HEK293T (cell line): ENCODE results near the gene CCNQ.
"Not testable (repeated sequence)": the region's sequence is repeated elsewhere in the genome, so short reads cannot be mapped to it uniquely, and the experiment has no call there.

ENCODE experiments used
- CTCF ChIA-PET: fragments of 350-600 bp; formaldehyde crosslinking; extraction: SDS; loops from one replicate; lab custom pipeline; 2021; ENCODE audit warnings: antibody characterized with exemption, inconsistent platforms; lab: Yijun Ruan, JAX
- POLR2A ChIA-PET: fragments of 350-600 bp; formaldehyde crosslinking; extraction: SDS; loops from one replicate; lab custom pipeline; 2020; ENCODE audit warnings: antibody characterized with exemption, inconsistent platforms; lab: Yijun Ruan, JAX
- DNase-seq: peaks from one replicate; pipeline ENCODE4 v3.0.0; 2012; ENCODE audit warnings: mixed read lengths; ENCODE audit errors: extremely low spot score
- ARNT ChIP-seq: fragments of 450-650 bp; IDR thresholded peaks from 2 replicates; pipeline ENCODE4 v1.6.1; 2017; ENCODE audit warnings: mild to moderate bottlenecking
- BHLHE40 ChIP-seq: fragments of 450-650 bp; IDR thresholded peaks from 2 replicates; pipeline ENCODE4 v1.6.1; 2016; ENCODE audit warnings: mild to moderate bottlenecking, moderate library complexity, borderline replicate concordance
- CTBP1 ChIP-seq: fragments of 450-650 bp; IDR thresholded peaks from 2 replicates; pipeline ENCODE4 v1.6.1; 2016; ENCODE audit warnings: borderline replicate concordance
- ELF4 ChIP-seq: fragments of 450-650 bp; IDR thresholded peaks from 2 replicates; pipeline ENCODE4 v1.6.1; 2017; ENCODE audit warnings: antibody characterized with exemption
- FOXA1 ChIP-seq: fragments of 450-650 bp; IDR thresholded peaks from 2 replicates; pipeline ENCODE4 v1.6.1; 2016; ENCODE audit warnings: mild to moderate bottlenecking
- FOXK2 ChIP-seq: fragments of 450-650 bp; IDR thresholded peaks from 2 replicates; pipeline ENCODE4 v1.6.1; 2016; ENCODE audit warnings: mild to moderate bottlenecking
- FOXM1 ChIP-seq: fragments of 450-650 bp; IDR thresholded peaks from 2 replicates; pipeline ENCODE4 v1.6.1; 2017; ENCODE audit warnings: mild to moderate bottlenecking, borderline replicate concordance
- HDGF ChIP-seq: fragments of 450-650 bp; IDR thresholded peaks from 2 replicates; pipeline ENCODE4 v1.6.1; 2017; ENCODE audit warnings: antibody characterized with exemption, borderline replicate concordance
- L3MBTL2 ChIP-seq: fragments of 450-650 bp; conservative IDR thresholded peaks from 2 replicates; pipeline ENCODE4 v1.6.1; 2016; ENCODE audit warnings: mild to moderate bottlenecking
- LEF1 ChIP-seq: fragments of 450-650 bp; IDR thresholded peaks from 2 replicates; pipeline ENCODE4 v1.6.1; 2017; ENCODE audit warnings: mild to moderate bottlenecking, borderline replicate concordance
- NFRKB ChIP-seq: fragments of 450-650 bp; IDR thresholded peaks from 2 replicates; pipeline ENCODE4 v1.6.1; 2016; ENCODE audit warnings: mild to moderate bottlenecking, moderate library complexity
- SP1 ChIP-seq: fragments of 450-650 bp; IDR thresholded peaks from 2 replicates; pipeline ENCODE4 v1.6.1; 2017
- SUZ12 ChIP-seq: fragments of 450-650 bp; IDR thresholded peaks from 2 replicates; pipeline ENCODE4 v1.6.1; 2016; ENCODE audit warnings: mild to moderate bottlenecking
- ZNF384 ChIP-seq: fragments of 450-650 bp; IDR thresholded peaks from 2 replicates; pipeline ENCODE4 v1.6.1; 2016
- TF ChIP-seq, protein P1 (sequence below): fragments of 450-650 bp; IDR thresholded peaks from 2 replicates; pipeline ENCODE4 v1.6.1; 2016

Gene CCNQ

DNA sequence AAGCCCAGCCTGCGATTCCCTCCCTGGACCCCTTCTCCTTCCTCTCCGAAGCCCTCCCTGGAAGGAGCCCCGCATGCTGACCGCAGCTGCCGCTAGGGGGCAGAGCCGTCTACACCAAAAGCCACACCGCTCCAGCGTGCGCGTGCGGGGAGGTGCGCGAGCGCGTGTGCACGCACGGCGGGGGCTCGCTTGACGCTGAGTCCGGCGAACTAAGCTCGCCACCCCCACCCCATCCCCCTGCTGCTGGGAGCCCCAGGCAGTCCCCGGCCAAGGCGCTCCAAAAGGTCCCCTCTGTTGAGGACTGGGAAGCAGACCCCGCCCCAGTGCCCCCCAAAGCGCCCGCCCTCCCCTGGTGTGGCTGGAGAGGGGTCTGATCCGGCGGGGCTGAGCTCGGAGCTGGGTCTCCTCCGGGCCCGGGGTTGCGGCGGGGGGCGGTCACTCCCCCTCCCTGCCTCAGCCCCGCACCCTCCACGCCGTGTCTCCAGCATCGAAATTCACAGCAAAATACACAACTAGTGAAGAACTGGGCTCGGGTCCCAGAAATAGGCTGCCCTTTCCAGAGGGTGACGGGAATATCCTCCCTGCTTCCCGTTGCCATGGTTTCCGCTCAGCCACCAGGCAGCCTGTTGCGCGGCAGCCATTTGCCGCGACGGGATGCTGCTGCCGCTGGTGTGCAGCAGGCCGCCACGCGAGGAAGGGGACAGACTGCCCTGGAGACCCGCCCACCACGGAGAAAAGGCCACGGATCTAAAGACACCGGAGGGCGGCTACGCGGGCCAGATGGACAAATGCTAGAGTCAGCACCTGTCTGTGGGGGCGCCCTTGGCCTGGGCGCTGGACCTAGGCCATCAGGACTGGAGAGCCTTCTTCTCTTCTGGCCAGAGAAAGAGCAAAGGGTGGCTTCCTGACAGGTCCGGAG is 11.2 kb upstream of the CCNQ start:
- ChIA-PET CTCF (interaction anchor here (0.9 to 3.1 kb wide), 7 partner anchors 10 to 61 kb away, joined by 3 to 21 read pairs (median 4); partner anchors contain the start of gene CCNQ), POLR2A (interaction anchor here (0.7 kb wide), 1 partner anchor 57 kb away, joined by 3 read pairs; no protein-coding TSS in a partner anchor)
- peak; percentile 88 for DNase-seq
- TF ChIP-seq SUZ12 (no peak), L3MBTL2 (peak; percentile 96), SP1 (no peak), CTBP1 (no peak)

DNA sequence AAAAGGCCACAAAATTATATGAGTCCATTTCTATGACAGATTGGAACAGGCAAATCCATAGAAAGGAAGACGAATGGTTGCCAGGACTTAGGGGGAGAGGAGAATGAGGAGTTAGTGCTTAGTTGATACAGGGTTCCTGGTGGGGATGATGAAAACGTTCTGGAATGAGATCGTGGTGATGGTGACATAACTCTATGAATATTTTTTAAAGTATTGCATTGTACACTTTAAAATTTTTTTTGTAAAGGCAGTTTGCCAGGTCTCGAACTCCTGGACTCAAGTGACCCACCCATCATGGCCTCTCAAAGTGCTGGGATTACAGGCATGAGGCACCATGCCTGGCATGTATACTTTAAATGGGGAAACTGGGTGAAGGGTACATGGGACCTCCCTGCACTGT is 9.9 kb upstream of the CCNQ start:
- POLR2A ChIA-PET = no interaction called here
- no peak for TF ChIP-seq ARNT
- CTCF ChIA-PET = interaction anchor here (0.7 to 3.1 kb wide), 7 partner anchors 9 to 203 kb away, joined by 3 to 21 read pairs (median 4); partner anchors contain the start of gene CCNQ

DNA sequence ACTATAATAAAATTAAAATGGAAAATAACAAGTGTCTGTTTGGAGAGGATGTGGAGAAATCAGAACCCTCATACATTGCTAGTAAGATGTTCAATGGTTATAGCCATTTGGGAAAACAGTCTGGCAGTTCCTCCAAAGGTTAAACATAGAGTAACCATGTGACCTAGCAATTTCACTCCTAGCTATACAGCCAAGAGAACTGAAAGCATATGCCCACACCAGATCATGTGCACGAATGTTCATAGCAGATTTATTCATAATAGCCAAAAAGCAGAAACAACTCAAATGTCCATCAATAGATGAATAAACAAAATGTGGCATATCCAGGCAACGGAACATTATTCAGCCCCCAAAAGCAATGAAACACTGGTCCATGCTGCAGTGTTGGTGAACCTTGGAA is 9.4 kb upstream of the CCNQ start:
- ChIA-PET CTCF (interaction anchor here (0.7 kb wide), 1 partner anchor 204 kb away, joined by 3 read pairs; no protein-coding TSS in a partner anchor), POLR2A (no interaction called here)
- DNase-seq = no peak
- TF ChIP-seq FOXM1 (no peak), ZNF384 (no peak), ELF4 (no peak), FOXA1 (no peak), SUZ12 (no peak), SP1 (no peak), CTBP1 (no peak), LEF1 (no peak), NFRKB (no peak), ARNT (no peak)

More for the DNA sequence above, 9.9 kb upstream of the CCNQ start:
- DNase-seq = no peak

DNA sequence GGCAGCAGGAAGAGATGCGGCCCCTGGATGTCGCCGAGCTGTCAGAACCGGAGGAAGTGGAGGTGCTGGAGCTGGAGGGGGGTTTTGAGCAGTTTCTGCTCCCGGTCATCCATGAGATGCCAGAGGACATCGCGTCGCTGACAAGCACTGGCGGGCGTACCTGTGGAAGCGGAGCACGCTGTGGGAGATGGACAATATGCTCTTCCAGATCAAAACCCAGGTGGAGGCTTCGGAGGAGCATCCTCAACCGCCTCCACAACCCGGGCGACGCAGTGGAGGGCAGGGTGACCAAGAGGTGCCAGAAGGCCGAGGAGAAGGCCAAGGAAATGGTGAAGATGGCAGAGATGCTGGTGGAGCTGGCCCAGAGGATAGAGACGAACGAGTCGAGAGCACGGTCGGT is 7.6 kb upstream of the CCNQ start:
- ChIA-PET CTCF (interaction anchor here (0.6 to 2.9 kb wide), 3 partner anchors 61 to 134 kb away, joined by 4 to 10 read pairs (median 9); no protein-coding TSS in a partner anchor), POLR2A (no interaction called here)
- TF ChIP-seq, protein P1, sequence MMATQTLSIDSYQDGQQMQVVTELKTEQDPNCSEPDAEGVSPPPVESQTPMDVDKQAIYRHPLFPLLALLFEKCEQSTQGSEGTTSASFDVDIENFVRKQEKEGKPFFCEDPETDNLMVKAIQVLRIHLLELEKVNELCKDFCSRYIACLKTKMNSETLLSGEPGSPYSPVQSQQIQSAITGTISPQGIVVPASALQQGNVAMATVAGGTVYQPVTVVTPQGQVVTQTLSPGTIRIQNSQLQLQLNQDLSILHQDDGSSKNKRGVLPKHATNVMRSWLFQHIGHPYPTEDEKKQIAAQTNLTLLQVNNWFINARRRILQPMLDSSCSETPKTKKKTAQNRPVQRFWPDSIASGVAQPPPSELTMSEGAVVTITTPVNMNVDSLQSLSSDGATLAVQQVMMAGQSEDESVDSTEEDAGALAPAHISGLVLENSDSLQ = no peak
- TF ChIP-seq CTBP1 = no peak
- TF ChIP-seq LEF1 = no peak
- no peak for TF ChIP-seq NFRKB
- TF ChIP-seq L3MBTL2 = no peak
- TF ChIP-seq ZNF384 = no peak
- TF ChIP-seq SP1 = no peak
- no peak for TF ChIP-seq BHLHE40
- no peak for TF ChIP-seq FOXK2
- TF ChIP-seq FOXM1 = no peak
- DNase-seq = no peak

DNA sequence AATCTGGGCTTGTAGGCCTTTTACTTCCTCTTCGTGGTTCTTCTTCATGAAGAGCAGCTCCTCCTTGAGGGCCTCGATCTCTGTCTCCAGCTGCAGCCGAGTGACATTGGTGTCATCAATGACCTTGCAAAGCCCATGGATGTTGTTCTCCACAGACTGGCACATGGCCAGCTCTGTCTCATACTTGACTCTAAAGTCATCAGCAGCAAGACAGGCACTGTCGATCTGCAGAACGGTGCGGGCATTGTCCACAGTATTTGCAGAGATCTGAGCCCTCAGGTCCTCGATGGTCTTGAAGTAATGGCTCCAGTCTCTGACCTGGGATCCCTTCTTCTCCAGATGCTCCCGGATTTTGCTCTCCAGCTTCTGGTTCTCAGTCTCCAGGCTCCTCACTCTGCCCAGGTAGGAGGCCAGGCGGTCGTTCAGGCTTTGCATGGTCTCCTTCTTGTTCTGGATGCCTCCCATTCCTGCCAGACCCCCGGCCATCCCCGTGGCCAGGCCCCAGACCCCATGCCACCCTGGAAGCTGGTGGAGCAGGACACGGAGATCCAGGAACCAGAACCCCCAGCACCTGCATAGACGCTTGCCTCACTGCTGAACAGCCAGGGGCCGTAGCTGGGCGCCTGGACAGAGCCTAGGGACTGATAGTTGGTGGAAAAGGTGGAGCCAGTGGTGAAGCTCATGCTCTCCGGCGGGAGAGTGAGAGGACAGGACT is 5.9 kb upstream of the CCNQ start:
- POLR2A ChIA-PET = not testable (repeated sequence)
- CTCF ChIA-PET = interaction anchor here (0.9 to 2.9 kb wide), 3 partner anchors 23 to 83 kb away, joined by 3 to 10 read pairs (median 4); partner anchors contain the start of gene SLC6A8

DNA sequence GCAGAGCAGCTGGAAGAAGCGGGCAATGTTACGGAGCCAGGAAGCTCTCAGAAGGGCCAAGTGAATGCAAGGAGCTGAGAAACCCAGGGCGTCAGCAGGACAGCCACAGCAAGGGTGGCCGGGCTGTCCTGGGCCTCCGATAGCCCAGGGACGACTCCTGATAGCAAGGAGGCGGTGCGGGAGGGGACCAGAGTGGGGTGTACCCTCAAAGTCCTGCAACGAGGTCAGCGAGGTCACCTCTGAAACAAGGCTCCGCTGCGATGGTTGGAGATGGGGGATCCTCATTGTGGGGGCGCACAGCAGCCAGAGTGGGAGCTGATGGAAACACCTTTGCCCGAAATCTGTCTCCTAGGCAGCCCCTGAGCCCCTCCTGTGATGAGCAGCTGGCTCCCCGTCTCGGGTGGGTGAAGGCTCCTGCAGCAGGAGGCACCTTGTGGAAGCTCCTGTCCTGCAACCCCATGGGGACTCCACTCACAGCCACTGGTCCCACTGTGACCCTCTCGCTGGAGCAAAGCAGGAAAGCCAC is 4.3 kb upstream of the CCNQ start:
- TF ChIP-seq LEF1 = no peak
- POLR2A ChIA-PET = no interaction called here
- no peak for DNase-seq
- CTCF ChIA-PET = no interaction called here

More for the DNA sequence above, 5.9 kb upstream of the CCNQ start:
- DNase-seq = not testable (repeated sequence)

DNA sequence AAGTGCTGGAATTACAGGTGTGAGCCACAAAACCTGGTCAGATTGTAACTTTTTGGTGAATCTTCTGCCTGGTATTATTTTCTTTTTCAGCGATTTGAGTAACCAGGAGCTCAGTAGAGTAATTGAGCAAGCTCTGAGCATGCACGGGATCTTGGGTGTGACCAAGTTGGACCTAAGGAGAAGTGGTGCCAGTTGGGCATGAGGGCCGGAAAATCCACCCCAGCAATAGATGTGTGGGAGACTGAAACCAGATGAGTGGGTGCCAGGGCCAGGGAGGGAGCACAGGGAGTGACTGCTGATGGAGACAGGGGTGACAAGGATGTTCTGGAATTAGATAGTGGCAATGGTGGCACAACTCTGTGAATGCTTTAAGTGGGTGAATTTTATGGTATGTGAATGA is 3.7 kb upstream of the CCNQ start:
- ChIA-PET POLR2A (no interaction called here), CTCF (no interaction called here)
- no peak for DNase-seq

DNA sequence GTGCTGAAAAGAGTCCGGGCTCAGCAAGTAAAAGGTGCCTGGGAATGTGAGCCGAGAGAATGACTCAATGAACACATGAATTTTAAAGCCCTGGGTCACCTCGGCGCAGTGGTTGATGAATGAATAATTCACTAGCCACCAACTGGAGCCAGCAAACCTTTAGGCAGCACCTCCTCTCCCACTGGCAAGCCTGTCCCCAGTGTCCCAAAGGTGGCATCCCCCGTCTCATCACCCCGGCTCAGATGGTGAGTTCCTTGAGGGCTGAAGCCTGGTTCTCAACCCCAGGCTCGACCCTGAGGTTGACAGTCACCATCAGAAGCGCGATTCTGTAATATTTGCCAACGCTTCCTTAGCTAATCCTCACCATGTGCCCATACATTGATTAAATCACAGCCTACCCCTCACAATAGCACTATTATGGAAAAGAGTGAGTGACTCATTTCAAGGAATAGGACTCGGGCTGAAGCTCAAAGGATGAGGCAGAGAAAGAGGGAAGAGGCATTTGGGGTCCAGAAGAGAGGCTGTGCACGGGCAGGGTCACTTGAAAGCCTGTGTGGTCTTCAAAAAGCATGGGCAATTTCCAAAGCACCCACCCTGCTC is 2.7 kb upstream of the CCNQ start:
- ChIA-PET POLR2A (no interaction called here), CTCF (interaction anchor here (0.6 to 3.7 kb wide), 5 partner anchors 8 to 66 kb away, joined by 3 to 17 read pairs (median 3); no protein-coding TSS in a partner anchor)
- no peak for DNase-seq
- no peak for TF ChIP-seq ELF4
- TF ChIP-seq SP1 = no peak
- no peak for TF ChIP-seq LEF1
- no peak for TF ChIP-seq HDGF
- no peak for TF ChIP-seq NFRKB

More for the DNA sequence above, 3.7 kb upstream of the CCNQ start:
- TF ChIP-seq SUZ12 = no peak
- TF ChIP-seq FOXA1 = no peak
